Muscle layer of duodenum (tissue), 2 donors: Measurements from ENCODE around the gene SLC25A3.
"Not testable (repeated sequence)": the region's sequence is repeated elsewhere in the genome, so short reads cannot be mapped to it uniquely, and the experiment has no call there.

Source experiments
- H3K27ac ChIP-seq: one replicate; pipeline ENCODE4 v1.7.0; 2013; ENCODE audit warnings: mild to moderate bottlenecking, low read length
- H3K27me3 ChIP-seq: one replicate; pipeline ENCODE4 v1.7.0; 2013; ENCODE audit warnings: low read depth, mild to moderate bottlenecking, control low read depth, low read length
- H3K36me3 ChIP-seq, 2 donors: one replicate each; pipeline ENCODE4 v1.7.0; 2013; ENCODE audit warnings: low read length in 2 of 2, control low read depth in 1 of 2, mild to moderate bottlenecking in 1 of 2; ENCODE audit not compliant: insufficient read depth in 2 of 2, control insufficient read depth in 1 of 2
- H3K4me1 ChIP-seq, 2 donors: one replicate each; pipeline ENCODE4 v1.7.0; 2013; ENCODE audit warnings: low read length in 2 of 2, mild to moderate bottlenecking in 2 of 2, control low read depth in 1 of 2, moderate library complexity in 1 of 2; ENCODE audit not compliant: insufficient read depth in 2 of 2, control insufficient read depth in 1 of 2
- H3K4me3 ChIP-seq, 2 donors: one replicate each; pipeline ENCODE4 v1.7.0; 2013; ENCODE audit warnings: low read length in 2 of 2, low read depth in 1 of 2, mild to moderate bottlenecking in 1 of 2
- H3K9me3 ChIP-seq, 2 donors: one replicate each; pipeline ENCODE4 v1.7.0; 2013; ENCODE audit warnings: low read length in 2 of 2, control low read depth in 1 of 2, mild to moderate bottlenecking in 1 of 2; ENCODE audit not compliant: control insufficient read depth in 1 of 2
- donor health status: healthy.

The SLC25A3 gene

GRCh38 chr12:98593351-98594049 lies at the start of gene SLC25A3:
TSS of gene SLC25A3 (plus strand) at chr12:98593686. CDS start at chr12:98593979, 293 bp downstream.
- peak within 1 kb of the TSS; percentile 97 for H3K27ac ChIP-seq
- peak within 1 kb of the TSS; percentile 97 to 99 for H3K4me3 ChIP-seq
- peaks cover 3 to 22% of the 10 kb centered on the region in 2 donors for H3K4me1 ChIP-seq
- no peaks in the 10 kb centered on the region for H3K9me3 ChIP-seq
- H3K36me3 ChIP-seq: peaks cover 21 to 22% of the 10 kb centered on the region in 2 donors
- no peaks in the 10 kb centered on the region for H3K27me3 ChIP-seq

GRCh38 chr12:98543701-98544100 lies 49.8 kb upstream of the SLC25A3 start:
- no peaks in the 10 kb centered on the region for H3K9me3 ChIP-seq
- no peak overlapping the region for H3K27ac ChIP-seq
- no peaks in the 10 kb centered on the region for H3K27me3 ChIP-seq
- H3K4me1 ChIP-seq: no peaks in the 10 kb centered on the region
- peaks cover 20 to 24% of the 10 kb centered on the region in 2 donors for H3K36me3 ChIP-seq
- no peak overlapping the region for H3K4me3 ChIP-seq

- H3K9me3 ChIP-seq: no peaks in the 10 kb centered on the region
- H3K4me3 ChIP-seq: no peak overlapping the region
- no peaks in the 10 kb centered on the region for H3K4me1 ChIP-seq
- no peak overlapping the region for H3K27ac ChIP-seq
- peaks cover 20 to 27% of the 10 kb centered on the region in 2 donors for H3K36me3 ChIP-seq
- H3K27me3 ChIP-seq: no peaks in the 10 kb centered on the region
Measured at GRCh38 chr12:98544751-98545150, 48.7 kb upstream of the SLC25A3 start.

- no peaks in the 10 kb centered on the region for H3K9me3 ChIP-seq
- no peaks in the 10 kb centered on the region for H3K27me3 ChIP-seq
- no peak overlapping the region for H3K27ac ChIP-seq
- H3K4me3 ChIP-seq: no peak overlapping the region
- no peaks in the 10 kb centered on the region for H3K4me1 ChIP-seq
- H3K36me3 ChIP-seq: peaks cover 16 to 24% of the 10 kb centered on the region in 2 donors
Measured at GRCh38 chr12:98549371-98550110, 43.9 kb upstream of the SLC25A3 start.

- H3K9me3 ChIP-seq: no peaks in the 10 kb centered on the region
- no peaks in the 10 kb centered on the region for H3K27me3 ChIP-seq
- no peaks in the 10 kb centered on the region for H3K4me1 ChIP-seq
- H3K36me3 ChIP-seq: peaks cover 11 to 18% of the 10 kb centered on the region in 2 donors
- H3K27ac ChIP-seq: no peak overlapping the region
- H3K4me3 ChIP-seq: no peak overlapping the region
Measured at GRCh38 chr12:98551787-98552186, 41.7 kb upstream of the SLC25A3 start.

- not testable (repeated sequence) for H3K9me3 ChIP-seq, H3K27ac ChIP-seq, H3K4me3 ChIP-seq, H3K27me3 ChIP-seq, H3K36me3 ChIP-seq, H3K4me1 ChIP-seq
Measured at GRCh38 chr12:98558097-98558496, 35.4 kb upstream of the SLC25A3 start.

- H3K4me3 ChIP-seq: no peak overlapping the region
- H3K36me3 ChIP-seq: no peaks in the 10 kb centered on the region
- H3K9me3 ChIP-seq: no peaks in the 10 kb centered on the region
- H3K27ac ChIP-seq: no peak overlapping the region
- H3K4me1 ChIP-seq: no peaks in the 10 kb centered on the region
- no peaks in the 10 kb centered on the region for H3K27me3 ChIP-seq
Measured at GRCh38 chr12:98559666-98560065, 33.8 kb upstream of the SLC25A3 start.

- Histone ChIP-seq H3K4me3 (no peak overlapping the region), H3K36me3 (no peaks in the 10 kb centered on the region), H3K27me3 (no peaks in the 10 kb centered on the region), H3K9me3 (no peaks in the 10 kb centered on the region), H3K4me1 (peaks cover 0 to 3% of the 10 kb centered on the region in 2 donors), H3K27ac (no peak overlapping the region)
Measured at GRCh38 chr12:98561846-98562245, 31.6 kb upstream of the SLC25A3 start.

GRCh38 chr12:98572010-98572409 lies 21.5 kb upstream of the SLC25A3 start:
- H3K27ac ChIP-seq: no peak overlapping the region
- no peak overlapping the region for H3K4me3 ChIP-seq
- no peaks in the 10 kb centered on the region for H3K36me3 ChIP-seq
- H3K27me3 ChIP-seq: no peaks in the 10 kb centered on the region
- no peaks in the 10 kb centered on the region for H3K9me3 ChIP-seq
- no peaks in the 10 kb centered on the region for H3K4me1 ChIP-seq

GRCh38 chr12:98574110-98574509 lies 19.4 kb upstream of the SLC25A3 start:
- H3K27me3 ChIP-seq: no peaks in the 10 kb centered on the region
- H3K9me3 ChIP-seq: no peaks in the 10 kb centered on the region
- no peaks in the 10 kb centered on the region for H3K4me1 ChIP-seq
- H3K27ac ChIP-seq: no peak overlapping the region
- no peak overlapping the region for H3K4me3 ChIP-seq
- no peaks in the 10 kb centered on the region for H3K36me3 ChIP-seq

GRCh38 chr12:98575013-98575412 lies 18.5 kb upstream of the SLC25A3 start:
- no peaks in the 10 kb centered on the region for H3K27me3 ChIP-seq
- no peaks in the 10 kb centered on the region for H3K9me3 ChIP-seq
- H3K27ac ChIP-seq: no peak overlapping the region
- H3K4me3 ChIP-seq: no peak overlapping the region
- H3K4me1 ChIP-seq: no peaks in the 10 kb centered on the region
- H3K36me3 ChIP-seq: no peaks in the 10 kb centered on the region
